GM19239 (cell line): ENCODE measurements around the gene NACAD.

Experiments used
- DNase-seq: peaks from one replicate; pipeline ENCODE4 v3.0.0; 2011; ENCODE audit warnings: low spot score; ENCODE audit not compliant: insufficient read length
- FAIRE-seq: peaks from 2 replicates; lab custom pipeline; 2011; peaks lifted over from hg19 to GRCh38; lab: Jason Lieb, UNC

NACAD gene

GRCh38 chr7:45075871-45076796 lies 12.6 kb downstream of the NACAD start:
- FAIRE-seq (no peak), DNase-seq (no peak)

- no peak for DNase-seq
- FAIRE-seq: no peak
Measured at GRCh38 chr7:45075355-45075644, 13.5 kb downstream of the NACAD start.

DNA sequence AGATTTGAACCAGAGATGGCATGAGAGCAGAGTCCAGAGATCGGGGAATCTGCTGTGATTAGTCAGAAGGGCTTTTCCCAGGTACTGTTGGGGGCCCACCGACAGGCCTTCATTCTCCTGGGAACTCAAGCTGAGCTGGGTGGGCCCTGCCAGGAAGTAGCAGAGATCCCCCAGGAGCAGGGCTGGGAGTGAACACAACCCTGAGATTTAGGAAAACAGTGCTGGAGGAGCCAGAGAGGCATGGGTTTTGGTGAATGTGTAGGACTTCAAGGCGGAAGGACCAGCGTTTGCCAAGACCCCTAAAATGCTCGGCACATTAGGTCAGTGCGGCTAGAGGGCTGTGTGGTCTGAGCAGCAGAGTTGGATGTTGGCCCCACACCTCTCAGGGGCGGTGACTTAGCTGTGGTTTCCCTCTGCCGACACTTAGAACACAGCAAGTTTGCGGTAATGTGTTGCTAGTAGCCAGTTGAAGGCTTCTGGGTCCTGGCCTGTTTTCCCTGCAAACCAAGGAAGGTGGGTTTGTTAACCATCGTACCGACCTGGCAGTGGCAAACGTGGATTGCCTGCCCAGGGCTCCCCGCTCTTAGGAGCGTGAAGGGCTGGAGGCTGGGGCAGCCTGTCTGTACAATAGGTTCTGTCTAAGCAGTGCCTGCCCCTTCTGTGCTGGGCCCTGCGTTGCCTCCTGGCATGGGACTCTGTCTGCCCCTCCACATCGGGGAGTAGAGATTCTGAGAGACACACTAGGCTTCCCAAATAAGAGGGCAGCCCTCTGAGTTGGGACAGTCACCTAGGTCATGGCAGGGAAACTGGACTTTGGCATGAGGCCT lies 14.0 kb downstream of the NACAD start:
- DNase-seq (no peak), FAIRE-seq (no peak)

GRCh38 chr7:45073786-45074527 lies 14.8 kb downstream of the NACAD start:
- no peak for DNase-seq
- no peak for FAIRE-seq

- FAIRE-seq (no peak), DNase-seq (no peak)
Measured at GRCh38 chr7:45073031-45073785, 15.6 kb downstream of the NACAD start.

DNA sequence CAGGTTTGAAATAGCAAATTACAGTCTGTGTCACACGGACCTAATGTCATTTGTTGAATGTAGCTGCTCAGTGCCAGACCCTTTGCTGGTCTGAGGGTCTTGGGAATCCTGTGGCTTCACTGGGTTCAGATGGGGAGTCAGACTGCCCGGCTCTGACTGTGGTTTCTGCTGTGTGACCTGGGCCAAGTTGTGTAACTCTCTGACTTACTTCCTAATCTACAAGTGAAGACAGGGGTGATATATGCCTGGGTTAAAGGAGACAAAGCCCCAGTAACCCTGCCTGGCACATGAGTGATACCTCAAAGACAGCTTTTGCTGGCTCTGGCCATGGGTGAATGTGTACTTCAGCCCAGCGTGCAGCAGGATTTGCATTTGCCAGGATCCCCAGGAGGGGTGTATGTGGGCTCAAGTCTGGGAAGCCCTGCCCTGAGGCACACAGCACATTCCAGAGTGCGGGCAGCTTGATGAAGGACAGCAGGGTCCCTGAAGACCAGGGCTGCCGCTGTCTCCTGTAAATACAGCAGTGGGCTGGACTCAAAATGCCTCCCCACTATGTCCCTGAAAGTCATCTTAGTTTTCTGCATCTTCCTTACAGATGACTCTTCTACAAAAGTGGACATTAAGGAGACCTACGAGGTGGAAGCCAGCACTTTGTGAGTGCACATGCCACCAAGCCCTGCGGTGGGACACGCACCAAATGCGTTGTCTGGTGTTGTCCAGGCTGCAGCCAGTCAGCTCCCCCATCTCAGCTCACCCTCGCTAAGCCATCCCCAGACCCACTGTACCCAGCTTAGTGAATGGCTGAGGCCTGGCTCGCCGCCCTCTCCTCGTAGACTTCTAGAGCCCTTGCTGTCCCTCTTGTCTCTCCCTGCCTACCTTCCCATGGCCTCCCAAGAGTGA lies 16.4 kb downstream of the NACAD start:
- DNase-seq: no peak
- no peak for FAIRE-seq

- no peak for DNase-seq
- no peak for FAIRE-seq
Measured at GRCh38 chr7:45071528-45071927, 17.2 kb downstream of the NACAD start.

GRCh38 chr7:45070254-45070642 lies 18.5 kb downstream of the NACAD start:
- no peak for FAIRE-seq

GRCh38 chr7:45069444-45070253 lies 19.1 kb downstream of the NACAD start:
- DNase-seq (no peak), FAIRE-seq (no peak)

More at GRCh38 chr7:45070254-45070642, 18.5 kb downstream of the NACAD start:
- DNase-seq: no peak

DNA sequence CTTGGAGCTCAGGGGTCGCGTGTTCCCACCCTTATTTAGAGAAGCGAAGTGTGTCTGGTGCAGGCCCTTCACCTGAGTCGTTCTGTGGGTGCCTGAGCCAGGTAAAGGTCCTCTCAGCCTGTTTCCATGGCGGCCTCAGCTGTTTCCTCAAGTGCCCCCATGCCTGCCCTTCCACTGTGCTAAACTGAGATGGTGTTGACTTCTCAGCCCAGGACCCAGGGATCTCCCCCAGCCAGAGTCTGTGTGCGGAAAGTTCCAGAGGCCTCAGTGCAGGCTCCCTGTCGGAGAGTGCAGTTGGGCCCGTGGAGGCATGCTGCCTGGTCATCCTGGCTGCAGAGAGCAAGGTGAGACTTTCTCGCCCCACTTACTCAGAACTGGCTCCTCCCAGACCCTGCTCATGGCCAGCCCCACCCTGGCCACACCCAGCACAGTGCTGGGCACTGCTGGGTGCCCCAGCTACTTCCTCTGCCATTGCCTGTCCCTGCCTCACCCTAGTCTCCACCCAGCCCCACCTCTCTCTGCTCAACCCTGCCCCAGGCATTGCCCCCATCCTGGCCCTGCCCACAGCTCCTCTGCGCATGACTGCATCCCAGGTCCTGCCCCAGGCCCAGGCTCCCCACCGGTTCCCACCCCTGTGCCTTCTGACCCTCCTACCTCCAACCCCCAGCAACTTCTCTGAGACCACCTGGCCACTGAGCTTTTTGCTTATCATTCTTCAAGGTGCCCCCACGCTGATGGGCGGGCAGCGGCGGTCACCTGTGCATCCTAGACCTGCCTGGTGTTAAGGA lies 20.3 kb downstream of the NACAD start:
- DNase-seq: no peak
- no peak for FAIRE-seq

- FAIRE-seq: no peak
- DNase-seq: no peak
Measured at GRCh38 chr7:45067582-45067981, 21.2 kb downstream of the NACAD start.

GRCh38 chr7:45066409-45066808 lies 22.4 kb downstream of the NACAD start:
- FAIRE-seq: no peak
- DNase-seq: no peak

DNA sequence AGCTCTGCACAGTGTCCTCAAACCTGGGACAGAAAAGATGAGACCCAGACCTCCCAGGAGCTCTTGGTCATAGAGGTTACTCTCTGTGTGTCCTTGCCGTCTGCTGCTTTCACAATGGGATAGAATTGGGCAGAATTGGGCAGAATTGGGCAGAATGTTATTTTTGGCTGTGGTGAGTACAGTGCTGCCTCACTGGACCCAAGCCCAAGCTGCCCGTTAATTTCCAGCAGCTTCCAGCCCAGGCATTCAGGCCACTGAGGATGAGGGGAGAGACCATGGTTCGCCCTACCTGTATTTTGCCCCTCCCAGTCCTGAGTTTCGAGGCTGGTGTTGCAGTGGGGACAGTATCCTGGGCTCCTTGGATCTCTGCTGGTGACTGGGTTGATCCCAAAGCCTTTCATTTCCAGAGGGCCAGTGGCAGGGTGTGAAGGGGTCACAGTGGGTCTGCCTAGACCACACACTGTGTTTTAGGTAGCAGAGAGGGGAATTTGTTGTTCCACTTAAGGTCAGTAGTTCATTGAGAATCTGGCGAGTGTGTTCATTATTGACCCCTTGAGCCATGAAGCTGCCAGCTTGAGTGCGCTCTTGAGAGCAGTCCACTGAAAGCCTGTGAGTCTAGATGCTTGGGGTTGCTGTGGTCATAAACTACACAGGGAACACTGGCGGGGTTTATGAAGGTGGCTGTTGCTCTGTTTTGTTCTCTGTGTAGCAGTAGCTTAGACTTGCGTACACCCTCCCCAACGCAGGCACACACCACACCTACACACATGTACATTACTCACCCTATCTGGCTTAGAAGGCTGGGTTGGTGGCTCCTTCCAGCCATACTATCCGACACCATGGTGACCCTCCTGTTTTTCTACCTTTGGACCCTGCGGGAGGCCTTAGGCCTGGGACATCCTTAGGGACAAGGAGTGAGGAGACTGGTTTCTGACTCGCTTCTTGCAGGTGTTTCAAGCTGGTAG lies 23.5 kb downstream of the NACAD start:
- DNase-seq (no peak), FAIRE-seq (no peak)

- FAIRE-seq (no peak), DNase-seq (no peak)
Measured at GRCh38 chr7:45064047-45064725, 24.6 kb downstream of the NACAD start.

DNA sequence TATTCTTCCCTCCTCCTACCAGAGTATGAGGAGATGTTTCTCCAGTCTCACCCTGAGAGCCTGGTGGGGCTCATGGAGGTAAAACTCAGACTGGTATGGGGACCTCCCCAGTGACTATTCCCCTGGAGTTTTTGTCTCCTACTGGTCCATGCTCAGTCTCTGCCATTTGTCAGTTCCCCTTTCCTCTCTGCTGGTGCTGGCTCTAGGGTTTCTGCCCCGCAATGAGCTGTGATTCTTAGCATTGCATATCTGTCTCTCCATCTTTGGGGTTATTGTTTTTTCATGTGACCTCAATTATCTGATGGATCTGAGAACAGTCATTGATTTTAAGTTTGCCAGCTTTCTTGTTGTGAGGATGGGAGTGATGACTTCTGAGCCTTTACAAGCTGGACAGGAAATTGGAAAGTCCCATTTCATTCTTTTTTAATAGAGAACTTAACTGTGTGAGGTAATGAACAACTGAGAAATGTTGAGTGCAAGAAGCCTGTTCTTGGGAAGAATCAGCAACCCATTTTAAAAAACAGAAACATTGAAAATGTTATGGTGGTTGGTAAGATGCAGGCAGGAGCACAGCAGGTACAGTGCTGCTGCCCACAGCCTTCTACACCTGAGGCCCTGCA lies 26.9 kb downstream of the NACAD start:
- DNase-seq (no peak), FAIRE-seq (no peak)
